ENCODE measurements around the gene C3AR1.
"Not testable (repeated sequence)": the region's sequence is repeated elsewhere in the genome, so short reads cannot be mapped to it uniquely, and the experiment has no call there.

Gene C3AR1

DNA sequence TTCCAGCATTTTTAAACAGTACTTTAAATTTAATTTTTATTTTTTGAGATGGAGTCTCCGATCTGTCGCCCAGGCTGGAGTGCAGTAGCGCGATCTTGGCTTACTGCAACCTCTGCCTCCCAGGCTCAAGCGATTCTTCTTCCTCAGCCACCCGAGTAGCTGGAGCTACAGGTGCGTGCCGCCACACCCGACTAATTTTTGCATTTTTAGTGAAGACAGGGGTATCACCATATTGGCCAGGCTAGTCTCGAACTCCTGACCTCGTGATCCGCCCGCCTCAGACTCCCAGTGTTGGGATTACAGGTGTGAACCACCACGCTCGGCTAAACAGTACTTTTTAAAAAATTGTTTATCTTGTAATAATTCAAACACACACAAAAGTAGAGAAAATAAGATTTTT is 37.9 kb downstream of the C3AR1 start:
- no peak for DNase-seq (ENCODE audit: low read depth in 3 of 3)

DNA sequence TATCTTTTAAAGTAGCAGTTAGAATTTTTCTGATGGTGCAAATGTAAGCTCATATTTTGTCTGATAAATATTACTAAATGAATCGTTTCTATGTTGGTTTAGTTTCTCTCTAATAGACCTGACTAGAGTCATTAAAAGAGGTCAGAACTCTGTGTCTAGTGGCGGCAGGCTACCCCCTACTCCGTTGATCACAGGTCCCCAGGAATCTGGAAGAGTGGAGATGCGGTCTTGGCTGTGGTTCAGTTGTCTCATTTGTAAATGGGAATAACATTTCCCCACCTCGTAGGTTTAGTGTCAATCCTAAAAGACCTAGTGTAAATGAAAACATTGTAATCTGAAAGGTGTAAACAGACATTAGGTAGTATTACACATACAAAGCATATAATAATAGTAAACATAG is 38.3 kb downstream of the C3AR1 start:
- DNase-seq (ENCODE audit: low read depth in 3 of 3), result no peak

DNA sequence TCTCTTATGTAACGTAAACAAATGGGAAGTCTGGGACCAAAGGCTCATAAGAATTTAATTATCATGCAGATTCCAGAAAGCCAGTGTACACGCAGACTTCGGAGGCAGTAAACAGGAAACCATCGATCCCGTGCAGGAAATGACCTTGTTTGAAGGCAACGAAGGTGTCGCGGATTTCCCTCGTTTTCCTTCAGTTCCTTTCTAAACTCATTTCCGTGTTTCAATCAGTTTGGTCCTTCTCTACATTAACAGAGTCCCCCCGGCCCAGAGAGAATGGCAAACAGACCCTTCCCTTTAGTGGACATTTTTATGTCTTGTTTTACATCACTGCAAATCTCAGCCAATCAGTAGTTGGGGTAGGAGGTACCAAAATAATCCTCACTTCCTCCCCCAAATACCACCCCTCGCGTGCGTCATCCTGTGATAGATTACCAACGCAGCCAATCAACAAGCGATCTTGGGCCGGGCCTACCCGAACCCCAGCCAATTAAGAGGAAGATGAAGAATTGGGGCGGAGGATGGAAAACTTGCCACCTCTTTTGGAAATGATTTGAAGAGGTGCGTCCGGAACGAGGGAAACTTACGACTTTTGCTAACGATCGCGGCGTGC is 39.8 kb downstream of the C3AR1 start:
- peak; percentile 84 to 96 (median 94) for DNase-seq (ENCODE audit: low read depth in 3 of 3)

DNA sequence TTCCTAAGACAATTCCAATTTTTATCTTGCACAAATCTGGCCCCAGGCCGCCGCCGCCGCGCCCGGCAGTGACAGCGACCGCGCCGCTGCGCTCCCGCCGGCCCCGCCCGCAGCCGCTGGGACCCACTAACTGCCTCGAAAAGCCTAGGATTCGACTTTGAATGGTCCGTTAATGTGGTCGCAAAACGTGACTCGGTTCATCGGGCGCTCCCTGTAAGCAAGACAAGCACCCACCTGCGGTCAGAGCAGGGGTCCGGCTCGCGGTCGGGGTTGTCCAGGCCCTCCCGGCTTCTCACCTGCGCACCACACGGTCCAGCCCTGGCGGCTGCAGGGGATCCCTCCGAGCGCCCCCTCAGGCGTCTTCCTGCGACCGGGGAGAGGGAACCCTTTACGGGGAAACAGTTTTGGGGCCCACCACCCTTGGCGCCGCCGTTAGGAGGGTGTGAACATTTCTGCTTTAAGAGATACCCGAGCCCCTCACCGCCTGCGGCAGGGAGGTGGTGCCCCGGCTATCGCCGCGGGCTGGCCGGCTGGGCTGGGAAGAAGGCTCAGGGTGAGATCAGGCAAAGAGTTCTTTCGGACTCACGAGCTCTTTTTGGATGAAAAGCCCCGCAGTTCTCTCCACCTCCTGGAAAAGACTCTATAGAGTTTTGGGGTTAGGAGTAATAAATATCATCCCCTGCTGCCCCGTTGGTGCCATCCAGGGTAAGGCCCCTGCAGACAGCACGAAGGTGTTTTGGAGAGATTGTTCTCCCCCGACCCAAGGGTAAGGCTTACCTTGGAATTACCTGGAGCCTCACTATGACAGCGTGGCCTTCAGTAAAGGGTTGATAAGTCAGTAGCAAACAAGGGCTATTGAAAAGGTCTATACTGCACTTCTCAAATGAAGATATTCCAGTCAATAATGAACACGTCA is 47.2 kb downstream of the C3AR1 start:
- DNase-seq (ENCODE audit: low read depth in 3 of 3), result peak in 1 of 3 experiments; percentile 25

DNA sequence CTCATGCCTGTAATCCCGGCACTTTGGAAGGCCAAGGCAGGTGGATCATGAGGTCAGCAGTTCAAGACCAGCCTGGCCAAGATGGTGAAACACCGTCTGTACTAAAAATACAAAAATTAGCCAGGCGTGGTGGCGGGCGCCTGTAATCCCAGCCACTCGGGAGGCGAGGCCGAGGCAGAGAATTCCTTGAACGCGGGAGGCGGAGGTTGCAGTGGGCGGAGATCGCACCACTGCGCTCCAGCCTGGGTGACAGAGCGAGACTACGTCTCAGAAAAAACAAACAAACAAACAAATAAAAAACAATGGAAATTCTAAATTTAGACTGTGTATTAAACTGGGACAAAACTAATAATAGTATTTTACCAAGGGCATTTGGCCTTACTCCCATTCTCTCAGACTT is 47.9 kb downstream of the C3AR1 start:
- not testable (repeated sequence) for DNase-seq (ENCODE audit: low read depth in 3 of 3)

DNA sequence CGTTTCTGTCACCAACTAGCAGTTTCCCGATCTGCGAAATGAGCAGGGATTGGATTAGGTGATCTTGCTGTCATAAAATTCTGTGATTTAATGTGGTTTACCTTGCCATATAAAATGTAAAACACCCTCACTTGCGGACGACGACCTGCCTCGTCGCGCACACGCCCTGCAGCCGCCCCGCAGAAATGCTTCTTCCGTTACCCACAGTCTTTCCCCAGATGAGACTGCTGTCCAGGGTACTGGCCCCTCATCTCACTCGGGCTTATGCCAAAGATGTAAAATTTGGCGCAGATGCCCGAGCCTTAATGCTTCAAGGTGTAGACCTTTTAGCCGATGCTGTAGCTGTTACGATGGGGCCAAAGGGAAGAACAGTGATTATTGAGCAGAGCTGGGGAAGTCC is 51.3 kb downstream of the C3AR1 start:
- DNase-seq (ENCODE audit: low read depth in 3 of 3), result no peak

DNA sequence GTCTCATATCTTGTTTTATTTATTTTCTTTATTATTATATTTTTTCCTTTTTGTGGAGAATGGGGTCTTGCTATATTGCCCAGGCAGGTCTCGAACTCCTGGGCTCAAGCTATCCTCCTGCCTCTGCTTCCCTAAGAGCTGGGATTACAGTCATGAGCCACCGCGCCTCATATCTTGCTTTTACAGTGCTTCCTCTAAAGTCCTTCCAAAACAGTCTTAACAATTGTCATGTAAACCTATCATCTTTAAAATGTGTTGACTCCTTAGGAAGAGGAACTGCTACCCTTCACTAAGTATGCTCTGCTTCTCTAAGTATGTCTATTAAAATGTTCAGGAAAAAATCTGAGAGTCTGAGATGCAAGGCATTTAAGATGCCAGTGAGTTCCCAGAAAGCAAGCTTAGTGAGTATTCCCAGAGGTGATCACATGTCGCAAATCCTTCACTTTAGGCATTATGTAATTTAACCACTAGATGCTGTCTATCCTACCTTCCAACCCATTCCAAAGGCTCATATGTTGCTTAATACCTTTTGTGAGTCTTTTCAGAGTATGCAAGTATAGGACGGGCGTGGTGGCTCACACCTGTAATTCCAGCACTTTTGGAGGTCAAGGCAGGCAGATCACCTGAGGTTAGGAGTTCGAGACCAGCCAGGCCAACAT is 53.4 kb downstream of the C3AR1 start:
- no peak for DNase-seq (ENCODE audit: low read depth in 3 of 3)

DNA sequence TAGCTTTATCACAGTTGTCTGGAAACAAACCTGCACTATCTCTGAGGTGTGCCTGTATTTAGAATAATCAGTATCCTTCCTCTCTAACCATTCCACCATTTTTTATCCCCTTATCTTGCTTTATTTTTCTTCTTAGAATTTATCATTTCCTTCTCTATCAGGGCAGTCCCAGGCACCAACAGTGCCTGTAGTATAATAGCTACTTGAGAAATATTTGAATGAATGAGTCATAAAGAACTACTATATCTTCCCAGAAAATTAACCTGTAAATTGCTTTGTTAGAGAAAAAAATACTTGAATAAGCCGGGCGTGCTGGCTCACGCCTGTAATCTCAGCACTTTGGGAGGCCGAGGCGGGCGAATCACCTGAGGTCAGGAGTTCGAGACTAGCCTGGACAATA is 54.8 kb downstream of the C3AR1 start:
- DNase-seq (ENCODE audit: low read depth in 3 of 3), result no peak

Measured in stimulated activated CD4-positive, alpha-beta T cell treated with anti-CD3 and anti-CD28 coated beads, TNF-alpha, amount 100 ng/mL, for 24 hours (primary cell).